Esophagus squamous epithelium (tissue), 4 donors: ENCODE data around the gene ANKMY2.

ENCODE experiments used
- POLR2A ChIP-seq, 4 donors: fragments of 450-650 bp; IDR thresholded peaks; one replicate each; pipeline ENCODE4 v1.6.1; 2017; ENCODE audit warnings: antibody characterized with exemption in 4 of 4, mild to moderate bottlenecking in 4 of 4, moderate library complexity in 3 of 4
- TF ChIP-seq, protein P1 (sequence below), 6 experiments: fragments of 450-650 bp in 4 of 6; fragments of 200-600 bp in 2 of 6; sonication (generic) in 2 of 6; IDR thresholded peaks; one replicate each; pipeline ENCODE4 v1.5.1; 2016 to 2019; ENCODE audit warnings: antibody characterized with exemption in 6 of 6, mild to moderate bottlenecking in 4 of 6, moderate library complexity in 4 of 6

DNA sequence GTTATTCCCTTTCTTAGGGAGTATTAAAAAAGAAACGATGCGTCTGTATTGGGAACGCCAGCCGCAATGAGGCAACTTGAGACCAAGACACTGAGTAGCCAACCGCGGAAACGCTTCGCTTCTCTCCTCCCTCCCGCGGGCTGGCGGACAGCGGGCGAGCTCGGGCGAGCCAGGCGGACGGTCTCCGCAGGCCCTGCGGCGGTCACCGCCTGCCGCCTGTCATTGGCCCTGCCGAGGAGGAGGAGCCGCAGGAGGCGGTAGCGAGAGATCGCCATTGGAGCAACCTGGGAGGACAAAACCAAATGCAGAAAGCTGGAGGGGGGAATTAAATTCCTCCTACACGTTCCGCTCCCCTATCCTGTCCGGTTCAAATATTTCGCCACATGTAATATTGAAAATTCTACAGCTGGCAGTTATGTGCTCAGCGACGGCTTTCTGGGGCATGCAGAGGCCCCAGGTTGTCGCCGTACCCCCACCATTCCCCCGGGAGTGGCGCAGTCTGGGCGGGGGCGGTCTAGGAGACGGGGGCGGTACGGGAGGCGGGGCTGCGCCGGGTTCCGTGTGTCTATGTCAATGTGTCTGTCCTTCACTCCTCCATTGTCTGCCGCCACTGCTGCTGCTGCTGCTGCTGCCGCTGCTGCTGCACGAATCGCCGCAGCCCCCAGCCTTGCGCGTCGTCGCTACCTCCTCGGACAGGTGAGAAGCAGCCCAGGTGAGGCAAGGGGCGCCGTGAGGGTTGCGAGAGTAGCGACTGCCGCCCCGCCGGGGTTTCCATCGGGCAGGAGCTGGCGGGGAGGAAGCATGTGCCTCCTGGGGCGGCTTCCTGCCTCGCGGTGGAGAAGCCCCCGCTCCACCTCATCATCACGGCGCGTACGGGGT, at the start of gene ANKMY2, which contains the start of gene BZW2:
- TF ChIP-seq, protein P1, sequence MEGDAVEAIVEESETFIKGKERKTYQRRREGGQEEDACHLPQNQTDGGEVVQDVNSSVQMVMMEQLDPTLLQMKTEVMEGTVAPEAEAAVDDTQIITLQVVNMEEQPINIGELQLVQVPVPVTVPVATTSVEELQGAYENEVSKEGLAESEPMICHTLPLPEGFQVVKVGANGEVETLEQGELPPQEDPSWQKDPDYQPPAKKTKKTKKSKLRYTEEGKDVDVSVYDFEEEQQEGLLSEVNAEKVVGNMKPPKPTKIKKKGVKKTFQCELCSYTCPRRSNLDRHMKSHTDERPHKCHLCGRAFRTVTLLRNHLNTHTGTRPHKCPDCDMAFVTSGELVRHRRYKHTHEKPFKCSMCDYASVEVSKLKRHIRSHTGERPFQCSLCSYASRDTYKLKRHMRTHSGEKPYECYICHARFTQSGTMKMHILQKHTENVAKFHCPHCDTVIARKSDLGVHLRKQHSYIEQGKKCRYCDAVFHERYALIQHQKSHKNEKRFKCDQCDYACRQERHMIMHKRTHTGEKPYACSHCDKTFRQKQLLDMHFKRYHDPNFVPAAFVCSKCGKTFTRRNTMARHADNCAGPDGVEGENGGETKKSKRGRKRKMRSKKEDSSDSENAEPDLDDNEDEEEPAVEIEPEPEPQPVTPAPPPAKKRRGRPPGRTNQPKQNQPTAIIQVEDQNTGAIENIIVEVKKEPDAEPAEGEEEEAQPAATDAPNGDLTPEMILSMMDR (IDR thresholded peaks at IDR 0.05) = peak in 3 of 6 experiments; percentile 18 to 24 (median 23)
- TF ChIP-seq POLR2A (IDR thresholded peaks at IDR 0.05) = peak in 2 of 4 donors; percentile 96
